GM23338 (cell line): Measurements from ENCODE around the gene SUCNR1. TPM values are rescaled to one million over a fixed set of nuclear protein-coding genes. Genes with fewer than 3 reads are reported as not detected.

Experiments
- ATAC-seq: fragments of 200-7000 bp; cut with Tn5 transposase; 3 replicates; pipeline ENCODE4 v1.9.1; 2020
- DNase-seq: peaks from one replicate; pipeline ENCODE4 v3.0.0-alpha.2; 2015; ENCODE audit warnings: low spot score
- H2AFZ ChIP-seq: fragments of 200-600 bp; sonication (generic); 2 replicates; pipeline ENCODE4 v1.8.0; 2016; ENCODE audit warnings: antibody characterized with exemption, mild to moderate bottlenecking, moderate library complexity
- H3F3A ChIP-seq: fragments of 200-600 bp; sonication (generic); replicated peaks from 2 replicates; pipeline ENCODE4 v1.8.0; 2017; ENCODE audit warnings: antibody characterized with exemption, mixed run types, low read depth
- H3K27ac ChIP-seq: fragments of 200-600 bp; sonication (generic); 2 replicates; pipeline ENCODE4 v1.6.1; 2016; ENCODE audit warnings: low read depth
- H3K27me3 ChIP-seq: fragments of 200-600 bp; sonication (generic); 2 replicates; pipeline ENCODE4 v1.8.0; 2016; ENCODE audit warnings: mild to moderate bottlenecking, mixed run types, moderate library complexity; ENCODE audit not compliant: insufficient read depth
- H3K36me3 ChIP-seq: fragments of 200-600 bp; sonication (generic); 2 replicates; pipeline ENCODE4 v1.8.0; 2016; ENCODE audit warnings: mild to moderate bottlenecking; ENCODE audit not compliant: insufficient read depth
- H3K4me1 ChIP-seq: fragments of 200-600 bp; sonication (generic); 2 replicates; pipeline ENCODE4 v1.8.0; 2016; ENCODE audit warnings: mild to moderate bottlenecking, moderate library complexity; ENCODE audit not compliant: insufficient read depth
- H3K4me2 ChIP-seq: fragments of 200-600 bp; sonication (generic); 2 replicates; pipeline ENCODE4 v1.7.1; 2017; ENCODE audit warnings: mixed run types
- H3K4me3 ChIP-seq: fragments of 200-600 bp; sonication (generic); 2 replicates; pipeline ENCODE4 v1.6.1; 2016; ENCODE audit warnings: mixed run types
- H3K79me2 ChIP-seq: fragments of 200-600 bp; sonication (generic); replicated peaks from 2 replicates; pipeline ENCODE4 v1.8.0; 2017; ENCODE audit warnings: mild to moderate bottlenecking; ENCODE audit not compliant: insufficient read depth
- H3K9me2 ChIP-seq: fragments of 200-600 bp; sonication (generic); 2 replicates; pipeline ENCODE4 v1.8.0; 2017; ENCODE audit not compliant: insufficient read depth
- H4K20me1 ChIP-seq: fragments of 200-600 bp; sonication (generic); replicated peaks from 2 replicates; pipeline ENCODE4 v1.8.0; 2017; ENCODE audit warnings: mild to moderate bottlenecking; ENCODE audit not compliant: insufficient read depth
- H3K27ac Mint-ChIP-seq: 2 replicates; pipeline ENCODE4 v1.8.0; 2020; ENCODE audit warnings: inconsistent platforms, mild to moderate bottlenecking, moderate library complexity, mixed read lengths
- H3K27me3 Mint-ChIP-seq: 3 replicates; pipeline ENCODE4 v1.8.0; 2022; ENCODE audit warnings: low read depth, mild to moderate bottlenecking, moderate library complexity, mixed read lengths, inconsistent platforms; ENCODE audit not compliant: insufficient read depth, poor library complexity
- H3K36me3 Mint-ChIP-seq: 3 replicates; pipeline ENCODE4 v1.8.0; 2021; ENCODE audit warnings: low read depth, mild to moderate bottlenecking, inconsistent platforms, moderate library complexity, mixed read lengths
- H3K4me1 Mint-ChIP-seq: 3 replicates; pipeline ENCODE4 v1.8.0; 2020; ENCODE audit warnings: mild to moderate bottlenecking, inconsistent platforms, mixed read lengths
- H3K4me3 Mint-ChIP-seq: 3 replicates; pipeline ENCODE4 v1.8.0; 2021; ENCODE audit warnings: moderate library complexity, mild to moderate bottlenecking, inconsistent platforms, mixed read lengths
- H3K9me3 Mint-ChIP-seq: 3 replicates; pipeline ENCODE4 v1.8.0; 2020; ENCODE audit warnings: moderate library complexity, mild to moderate bottlenecking, inconsistent platforms, mixed read lengths
- CREB1 ChIP-seq: fragments of 250-450 bp; sonication (Bioruptor Pico); IDR thresholded peaks from 2 replicates; pipeline ENCODE4 v1.5.0; 2020; ENCODE audit warnings: low read depth, mild to moderate bottlenecking, moderate library complexity
- EZH2phosphoT487 ChIP-seq: fragments of 200-600 bp; sonication (generic); IDR thresholded peaks from one replicate; pipeline ENCODE4 v1.8.1; 2018; ENCODE audit warnings: antibody characterized with exemption; ENCODE audit not compliant: unreplicated experiment
- NANOG ChIP-seq: IDR thresholded peaks from 2 replicates; pipeline ENCODE4 v1.6.1; 2016; ENCODE audit warnings: antibody characterized with exemption, borderline replicate concordance
- POLR2AphosphoS5 ChIP-seq: IDR thresholded peaks from 2 replicates; pipeline ENCODE4 v1.6.1; 2016; ENCODE audit warnings: antibody characterized with exemption, low read depth
- STAT1 ChIP-seq: IDR thresholded peaks from one replicate; pipeline ENCODE4 v1.6.1; 2016; ENCODE audit warnings: antibody characterized with exemption; ENCODE audit not compliant: unreplicated experiment
- ZNF114 ChIP-seq: fragments of 250-450 bp; sonication (Bioruptor Pico); IDR thresholded peaks from 2 replicates; pipeline ENCODE4 v1.5.0; 2020; ENCODE audit warnings: mild to moderate bottlenecking, moderate library complexity
- ZNF331 ChIP-seq: fragments of 250-450 bp; sonication (Bioruptor Pico); IDR thresholded peaks from 2 replicates; pipeline ENCODE4 v1.5.0; 2020; ENCODE audit warnings: low read depth, mild to moderate bottlenecking, moderate library complexity
- polyA plus RNA-seq: library from polyadenylated mRNA; unstranded; fragments of >200 nt; fragmentation: Nextera tagmentation; extraction: Ambion mirVana; gene quantifications from 2 replicates; pipeline ENCODE4 v1.2.1, GENCODE V29; 2016
- total RNA-seq: library from RNA; depleted of rRNA; stranded (reverse); fragments of >200 nt; shearing (Covaris generic); gene quantifications from 2 replicates; pipeline ENCODE4 v1.2.3, GENCODE V29; 2014
- TF ChIP-seq, protein P1 (sequence below): fragments of 250-450 bp; sonication (Bioruptor Pico); IDR thresholded peaks from 2 replicates; pipeline ENCODE4 v1.5.0; 2020; ENCODE audit warnings: mild to moderate bottlenecking, moderate library complexity

SUCNR1 gene
- total and polyA plus RNA-seq, 2 experiments from 2014 or later = not detected

DNA sequence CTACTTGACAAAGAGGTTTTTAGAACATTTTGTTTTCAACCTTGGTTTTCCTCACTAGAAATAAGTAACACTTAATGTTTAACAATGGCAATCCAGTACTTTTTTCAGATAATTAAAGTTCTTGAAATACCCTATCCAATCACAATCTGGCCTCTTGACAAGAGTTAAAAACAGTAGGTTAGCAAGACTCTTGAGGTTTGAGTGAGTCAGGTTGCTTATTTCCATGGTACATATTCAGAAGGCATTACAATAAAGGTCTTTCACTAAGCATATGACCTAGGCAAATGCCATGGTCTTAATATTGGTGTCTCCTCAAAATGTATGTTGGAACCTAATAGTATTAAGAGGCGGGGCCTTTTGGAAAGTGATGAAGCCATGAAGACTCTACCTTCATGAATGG, 5.6 kb downstream of the SUCNR1 start (continued):
- TF ChIP-seq, protein P1, sequence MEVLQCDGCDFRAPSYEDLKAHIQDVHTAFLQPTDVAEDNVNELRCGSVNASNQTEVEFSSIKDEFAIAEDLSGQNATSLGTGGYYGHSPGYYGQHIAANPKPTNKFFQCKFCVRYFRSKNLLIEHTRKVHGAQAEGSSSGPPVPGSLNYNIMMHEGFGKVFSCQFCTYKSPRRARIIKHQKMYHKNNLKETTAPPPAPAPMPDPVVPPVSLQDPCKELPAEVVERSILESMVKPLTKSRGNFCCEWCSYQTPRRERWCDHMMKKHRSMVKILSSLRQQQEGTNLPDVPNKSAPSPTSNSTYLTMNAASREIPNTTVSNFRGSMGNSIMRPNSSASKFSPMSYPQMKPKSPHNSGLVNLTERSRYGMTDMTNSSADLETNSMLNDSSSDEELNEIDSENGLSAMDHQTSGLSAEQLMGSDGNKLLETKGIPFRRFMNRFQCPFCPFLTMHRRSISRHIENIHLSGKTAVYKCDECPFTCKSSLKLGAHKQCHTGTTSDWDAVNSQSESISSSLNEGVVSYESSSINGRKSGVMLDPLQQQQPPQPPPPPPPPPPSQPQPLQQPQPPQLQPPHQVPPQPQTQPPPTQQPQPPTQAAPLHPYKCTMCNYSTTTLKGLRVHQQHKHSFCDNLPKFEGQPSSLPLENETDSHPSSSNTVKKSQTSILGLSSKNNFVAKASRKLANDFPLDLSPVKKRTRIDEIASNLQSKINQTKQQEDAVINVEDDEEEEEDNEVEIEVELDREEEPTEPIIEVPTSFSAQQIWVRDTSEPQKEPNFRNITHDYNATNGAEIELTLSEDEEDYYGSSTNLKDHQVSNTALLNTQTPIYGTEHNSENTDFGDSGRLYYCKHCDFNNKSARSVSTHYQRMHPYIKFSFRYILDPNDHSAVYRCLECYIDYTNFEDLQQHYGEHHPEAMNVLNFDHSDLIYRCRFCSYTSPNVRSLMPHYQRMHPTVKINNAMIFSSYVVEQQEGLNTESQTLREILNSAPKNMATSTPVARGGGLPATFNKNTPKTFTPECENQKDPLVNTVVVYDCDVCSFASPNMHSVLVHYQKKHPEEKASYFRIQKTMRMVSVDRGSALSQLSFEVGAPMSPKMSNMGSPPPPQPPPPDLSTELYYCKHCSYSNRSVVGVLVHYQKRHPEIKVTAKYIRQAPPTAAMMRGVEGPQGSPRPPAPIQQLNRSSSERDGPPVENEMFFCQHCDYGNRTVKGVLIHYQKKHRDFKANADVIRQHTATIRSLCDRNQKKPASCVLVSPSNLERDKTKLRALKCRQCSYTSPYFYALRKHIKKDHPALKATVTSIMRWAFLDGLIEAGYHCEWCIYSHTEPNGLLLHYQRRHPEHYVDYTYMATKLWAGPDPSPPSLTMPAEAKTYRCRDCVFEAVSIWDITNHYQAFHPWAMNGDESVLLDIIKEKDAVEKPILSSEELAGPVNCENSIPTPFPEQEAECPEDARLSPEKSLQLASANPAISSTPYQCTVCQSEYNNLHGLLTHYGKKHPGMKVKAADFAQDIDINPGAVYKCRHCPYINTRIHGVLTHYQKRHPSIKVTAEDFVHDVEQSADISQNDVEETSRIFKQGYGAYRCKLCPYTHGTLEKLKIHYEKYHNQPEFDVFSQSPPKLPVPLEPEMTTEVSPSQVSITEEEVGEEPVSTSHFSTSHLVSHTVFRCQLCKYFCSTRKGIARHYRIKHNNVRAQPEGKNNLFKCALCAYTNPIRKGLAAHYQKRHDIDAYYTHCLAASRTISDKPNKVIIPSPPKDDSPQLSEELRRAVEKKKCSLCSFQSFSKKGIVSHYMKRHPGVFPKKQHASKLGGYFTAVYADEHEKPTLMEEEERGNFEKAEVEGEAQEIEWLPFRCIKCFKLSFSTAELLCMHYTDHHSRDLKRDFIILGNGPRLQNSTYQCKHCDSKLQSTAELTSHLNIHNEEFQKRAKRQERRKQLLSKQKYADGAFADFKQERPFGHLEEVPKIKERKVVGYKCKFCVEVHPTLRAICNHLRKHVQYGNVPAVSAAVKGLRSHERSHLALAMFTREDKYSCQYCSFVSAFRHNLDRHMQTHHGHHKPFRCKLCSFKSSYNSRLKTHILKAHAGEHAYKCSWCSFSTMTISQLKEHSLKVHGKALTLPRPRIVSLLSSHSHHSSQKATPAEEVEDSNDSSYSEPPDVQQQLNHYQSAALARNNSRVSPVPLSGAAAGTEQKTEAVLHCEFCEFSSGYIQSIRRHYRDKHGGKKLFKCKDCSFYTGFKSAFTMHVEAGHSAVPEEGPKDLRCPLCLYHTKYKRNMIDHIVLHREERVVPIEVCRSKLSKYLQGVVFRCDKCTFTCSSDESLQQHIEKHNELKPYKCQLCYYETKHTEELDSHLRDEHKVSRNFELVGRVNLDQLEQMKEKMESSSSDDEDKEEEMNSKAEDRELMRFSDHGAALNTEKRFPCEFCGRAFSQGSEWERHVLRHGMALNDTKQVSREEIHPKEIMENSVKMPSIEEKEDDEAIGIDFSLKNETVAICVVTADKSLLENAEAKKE (CRISPR knock-in tag) = no peak
- TF ChIP-seq ZNF114 = no peak
- no peak for TF ChIP-seq NANOG
- TF ChIP-seq POLR2AphosphoS5 = no peak

DNA sequence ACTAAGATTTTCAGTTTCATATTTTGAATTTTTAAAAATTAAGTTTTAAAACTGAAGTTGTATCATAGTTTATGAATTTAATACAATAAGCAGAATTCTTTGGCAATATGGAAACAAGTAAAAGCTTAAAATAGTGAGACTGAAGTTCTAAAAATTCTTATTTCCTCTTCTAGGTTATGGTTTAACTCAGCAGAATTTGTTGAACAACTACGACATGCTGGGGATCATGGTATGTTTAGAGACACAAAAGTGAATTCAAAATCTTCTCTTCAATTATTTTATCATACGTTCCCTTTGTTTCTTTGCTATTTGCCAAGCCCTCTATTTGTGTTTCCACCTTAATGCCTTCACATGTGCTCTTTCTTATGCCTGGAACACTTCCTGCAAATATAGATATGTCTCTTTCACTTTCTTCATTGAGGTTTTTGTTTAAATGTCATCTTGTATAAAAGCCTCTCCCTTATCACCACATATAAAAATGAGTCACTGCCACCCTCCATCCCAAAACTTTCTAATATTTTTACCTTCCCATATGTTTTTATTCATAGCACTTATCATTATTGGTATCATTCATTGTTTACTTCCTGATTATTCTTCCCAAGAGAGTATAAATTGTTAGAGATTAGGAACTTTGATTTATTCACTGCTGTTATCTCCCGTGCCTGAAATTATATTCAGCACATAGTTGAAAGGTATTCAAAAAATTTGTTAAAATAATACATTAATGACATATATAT, 6.4 kb downstream of the SUCNR1 start:
- H3K36me3 Mint-ChIP-seq = no peaks in the 10 kb centered on the region
- H3K36me3 ChIP-seq = no peaks in the 10 kb centered on the region
- H3K27ac Mint-ChIP-seq = no peak overlapping the region
- H2AFZ ChIP-seq = no peak overlapping the region
- DNase-seq (no peak), ATAC-seq (no peak)
- no peaks in the 10 kb centered on the region for H3K27me3 Mint-ChIP-seq
- H3K4me1 ChIP-seq = no peaks in the 10 kb centered on the region
- H3K4me3 Mint-ChIP-seq = no peak overlapping the region
- peaks cover 2% of the 10 kb centered on the region; the same call in 1 of the 3 replicates for H3K4me1 Mint-ChIP-seq
- H3K4me2 ChIP-seq = no peak overlapping the region
- no peak overlapping the region for H3K27ac ChIP-seq
- H3K27me3 ChIP-seq = no peaks in the 10 kb centered on the region
- no peaks in the 10 kb centered on the region for H4K20me1 ChIP-seq
- no peaks in the 10 kb centered on the region for H3K9me3 Mint-ChIP-seq
- H3K79me2 ChIP-seq = no peaks in the 10 kb centered on the region
- H3K4me3 ChIP-seq = no peak overlapping the region
- no peaks in the 10 kb centered on the region for H3F3A ChIP-seq
- no peaks in the 10 kb centered on the region for H3K9me2 ChIP-seq
- no peak for TF ChIP-seq CREB1 (CRISPR knock-in tag)
- no peak for TF ChIP-seq EZH2phosphoT487
- TF ChIP-seq ZNF114 = no peak
- TF ChIP-seq NANOG = no peak
- TF ChIP-seq, protein P1 (CRISPR knock-in tag) = no peak
- no peak for TF ChIP-seq STAT1
- no peak for TF ChIP-seq ZNF331 (CRISPR knock-in tag)
